ENCODE results near the gene SDK1. TPM values are rescaled to one million over a fixed set of nuclear protein-coding genes. Genes with fewer than 3 reads are reported as not detected.

SDK1 gene
- total RNA-seq, 4 donors from 2014 or later: under 0.01 to 16.2 (median 7.2) TPM

GRCh38 chr7:3860932-3861331, 559.9 kb downstream of the SDK1 start:
- no peak for DNase-seq
- peaks cover 0 to 8% of the 10 kb centered on the region in 2 donors for H3K4me1 ChIP-seq
- H3K4me3 ChIP-seq: no peak overlapping the region
- H3K36me3 ChIP-seq: no peaks in the 10 kb centered on the region
- intact Hi-C loops (cut with DNase I; ENCODE audit: low total_unique reads): no loop called here
- H3K27me3 ChIP-seq: no peaks in the 10 kb centered on the region
- peak overlapping the region in 1 of 2 donors; percentile 46 for H3K27ac ChIP-seq
- H3K9me3 ChIP-seq: no peaks in the 10 kb centered on the region
- TF ChIP-seq POLR2A (IDR thresholded peaks at IDR 0.05): no peak
- TF ChIP-seq, protein P1, sequence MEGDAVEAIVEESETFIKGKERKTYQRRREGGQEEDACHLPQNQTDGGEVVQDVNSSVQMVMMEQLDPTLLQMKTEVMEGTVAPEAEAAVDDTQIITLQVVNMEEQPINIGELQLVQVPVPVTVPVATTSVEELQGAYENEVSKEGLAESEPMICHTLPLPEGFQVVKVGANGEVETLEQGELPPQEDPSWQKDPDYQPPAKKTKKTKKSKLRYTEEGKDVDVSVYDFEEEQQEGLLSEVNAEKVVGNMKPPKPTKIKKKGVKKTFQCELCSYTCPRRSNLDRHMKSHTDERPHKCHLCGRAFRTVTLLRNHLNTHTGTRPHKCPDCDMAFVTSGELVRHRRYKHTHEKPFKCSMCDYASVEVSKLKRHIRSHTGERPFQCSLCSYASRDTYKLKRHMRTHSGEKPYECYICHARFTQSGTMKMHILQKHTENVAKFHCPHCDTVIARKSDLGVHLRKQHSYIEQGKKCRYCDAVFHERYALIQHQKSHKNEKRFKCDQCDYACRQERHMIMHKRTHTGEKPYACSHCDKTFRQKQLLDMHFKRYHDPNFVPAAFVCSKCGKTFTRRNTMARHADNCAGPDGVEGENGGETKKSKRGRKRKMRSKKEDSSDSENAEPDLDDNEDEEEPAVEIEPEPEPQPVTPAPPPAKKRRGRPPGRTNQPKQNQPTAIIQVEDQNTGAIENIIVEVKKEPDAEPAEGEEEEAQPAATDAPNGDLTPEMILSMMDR (IDR thresholded peaks at IDR 0.05): no peak

GRCh38 chr7:3861386-3861785, 560.3 kb downstream of the SDK1 start:
- Histone ChIP-seq H3K27me3 (no peaks in the 10 kb centered on the region), H3K9me3 (no peaks in the 10 kb centered on the region), H3K4me1 (peaks cover 0 to 8% of the 10 kb centered on the region in 2 donors), H3K36me3 (no peaks in the 10 kb centered on the region), H3K27ac (peak overlapping the region; percentile 26 to 46), H3K4me3 (no peak overlapping the region)
- no peak for TF ChIP-seq POLR2A (IDR thresholded peaks at IDR 0.05)
- TF ChIP-seq, protein P1 (IDR thresholded peaks at IDR 0.05): no peak
- intact Hi-C loops (cut with DNase I; ENCODE audit: low total_unique reads): no loop called here
- no peak for DNase-seq

GRCh38 chr7:3861941-3862340, 560.9 kb downstream of the SDK1 start:
- TF ChIP-seq, protein P1 (IDR thresholded peaks at IDR 0.05): peak in 1 of 4 experiments; percentile 31
- TF ChIP-seq POLR2A (IDR thresholded peaks at IDR 0.05): no peak
- DNase-seq: peak; percentile 70 to 73
- Histone ChIP-seq H3K36me3 (no peaks in the 10 kb centered on the region), H3K27me3 (no peaks in the 10 kb centered on the region), H3K4me3 (no peak overlapping the region), H3K4me1 (peaks cover 0 to 8% of the 10 kb centered on the region in 2 donors), H3K27ac (peak overlapping the region; percentile 34 to 67), H3K9me3 (no peaks in the 10 kb centered on the region)
- intact Hi-C loops (cut with DNase I; ENCODE audit: low total_unique reads): no loop called here

GRCh38 chr7:3862774-3863173, 561.7 kb downstream of the SDK1 start:
- no peak for TF ChIP-seq POLR2A (IDR thresholded peaks at IDR 0.05)
- H3K36me3 ChIP-seq: no peaks in the 10 kb centered on the region
- no peak for DNase-seq
- H3K4me1 ChIP-seq: peaks cover 0 to 8% of the 10 kb centered on the region in 2 donors
- H3K9me3 ChIP-seq: no peaks in the 10 kb centered on the region
- no peak overlapping the region for H3K4me3 ChIP-seq
- H3K27ac ChIP-seq: peak overlapping the region in 1 of 2 donors; percentile 67
- intact Hi-C loops (cut with DNase I; ENCODE audit: low total_unique reads): no loop called here
- H3K27me3 ChIP-seq: no peaks in the 10 kb centered on the region

- no peak overlapping the region for H3K27ac ChIP-seq
Measured at GRCh38 chr7:3866277-3866676, 565.2 kb downstream of the SDK1 start.

More at GRCh38 chr7:3866277-3866676, 565.2 kb downstream of the SDK1 start:
- intact Hi-C loops (cut with DNase I; ENCODE audit: low total_unique reads): no loop called here
- no peak for DNase-seq
- Histone ChIP-seq H3K4me1 (peaks cover 0 to 6% of the 10 kb centered on the region in 2 donors), H3K4me3 (no peak overlapping the region), H3K36me3 (no peaks in the 10 kb centered on the region), H3K27me3 (no peaks in the 10 kb centered on the region), H3K9me3 (no peaks in the 10 kb centered on the region)
- TF ChIP-seq POLR2A (IDR thresholded peaks at IDR 0.05): no peak
- TF ChIP-seq, protein P1 (IDR thresholded peaks at IDR 0.05): no peak

Data from uterus (tissue), 4 donors.